Muscle of arm (tissue), 12 donors: Measurements from ENCODE around the gene USP24. TPM values are rescaled to one million over a fixed set of nuclear protein-coding genes. Genes with fewer than 3 reads are reported as not detected.
"Not testable (repeated sequence)": the region's sequence is repeated elsewhere in the genome, so short reads cannot be mapped to it uniquely, and the experiment has no call there.

Experiments
- DNase-seq: peaks from one replicate; pipeline ENCODE4 v3.0.0-alpha.2; 2013
- polyA plus RNA-seq, 12 donors: library from polyadenylated mRNA; unstranded; fragments of 120-200 nt; gene quantifications; one replicate each; pipeline ENCODE4 v1.2.1, GENCODE V29; 2013; ENCODE audit not compliant: insufficient read length in 12 of 12

Gene USP24
- polyA plus RNA-seq, 12 donors: 27.3 to 68.2 (median 45.9) TPM; not detected in 1

DNA sequence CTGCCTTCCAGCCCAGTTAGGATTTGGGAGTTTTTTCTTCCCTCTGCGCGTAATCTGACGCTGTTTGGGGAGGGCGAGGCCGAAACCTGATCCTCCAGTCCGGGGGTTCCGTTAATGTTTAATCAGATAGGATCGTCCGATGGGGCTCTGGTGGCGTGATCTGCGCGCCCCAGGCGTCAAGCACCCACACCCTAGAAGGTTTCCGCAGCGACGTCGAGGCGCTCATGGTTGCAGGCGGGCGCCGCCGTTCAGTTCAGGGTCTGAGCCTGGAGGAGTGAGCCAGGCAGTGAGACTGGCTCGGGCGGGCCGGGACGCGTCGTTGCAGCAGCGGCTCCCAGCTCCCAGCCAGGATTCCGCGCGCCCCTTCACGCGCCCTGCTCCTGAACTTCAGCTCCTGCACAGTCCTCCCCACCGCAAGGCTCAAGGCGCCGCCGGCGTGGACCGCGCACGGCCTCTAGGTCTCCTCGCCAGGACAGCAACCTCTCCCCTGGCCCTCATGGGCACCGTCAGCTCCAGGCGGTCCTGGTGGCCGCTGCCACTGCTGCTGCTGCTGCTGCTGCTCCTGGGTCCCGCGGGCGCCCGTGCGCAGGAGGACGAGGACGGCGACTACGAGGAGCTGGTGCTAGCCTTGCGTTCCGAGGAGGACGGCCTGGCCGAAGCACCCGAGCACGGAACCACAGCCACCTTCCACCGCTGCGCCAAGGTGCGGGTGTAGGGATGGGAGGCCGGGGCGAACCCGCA lies 175.7 kb downstream of the USP24 start, which contains the start of gene PCSK9:
PCSK9 (plus strand) TSS at position 207 of the 741 bp plus-strand sequence; CDS start at position 497, 290 bp downstream.
- DNase-seq: peak; percentile 38

DNA sequence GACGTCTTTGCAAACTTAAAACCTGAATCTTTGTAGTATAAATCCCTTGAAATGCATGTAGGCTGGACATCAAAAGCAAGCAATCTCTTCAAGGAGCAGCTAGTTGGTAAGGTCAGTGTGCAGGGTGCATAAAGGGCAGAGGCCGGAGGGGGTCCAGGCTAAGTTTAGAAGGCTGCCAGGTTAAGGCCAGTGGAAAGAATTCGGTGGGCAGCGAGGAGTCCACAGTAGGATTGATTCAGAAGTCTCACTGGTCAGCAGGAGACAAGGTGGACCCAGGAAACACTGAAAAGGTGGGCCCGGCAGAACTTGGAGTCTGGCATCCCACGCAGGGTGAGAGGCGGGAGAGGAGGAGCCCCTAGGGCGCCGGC lies 176.2 kb downstream of the USP24 start:
- no peak for DNase-seq

GRCh38 chr1:55038552-55038838 lies 176.7 kb downstream of the USP24 start:
- no peak for DNase-seq

- DNase-seq: no peak
Observed at GRCh38 chr1:55037733-55038551, 177.2 kb downstream of the USP24 start.

DNA sequence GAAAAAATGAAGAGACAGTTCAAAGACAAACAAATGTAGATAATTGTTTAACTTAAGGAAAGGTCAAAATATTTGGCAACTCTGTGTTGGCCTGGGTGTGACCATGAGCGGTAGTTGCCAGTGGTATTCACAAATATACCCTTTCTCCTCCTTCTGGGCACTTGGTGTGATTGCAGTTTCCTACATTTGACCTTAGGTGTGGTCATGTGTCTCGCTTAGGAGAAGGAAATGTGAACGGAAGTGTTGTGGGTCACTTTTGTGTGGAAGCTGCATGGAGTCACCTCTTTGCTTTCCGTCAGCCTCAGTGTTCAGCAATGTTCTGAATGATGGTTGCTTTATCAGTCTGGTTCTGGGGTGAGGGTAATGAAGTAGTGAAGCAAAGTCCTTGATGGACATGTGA lies 179.3 kb downstream of the USP24 start:
- no peak for DNase-seq

GRCh38 chr1:55034476-55035133 lies 180.6 kb downstream of the USP24 start:
- DNase-seq: no peak

GRCh38 chr1:55033265-55033614 lies 181.9 kb downstream of the USP24 start:
- no peak for DNase-seq

GRCh38 chr1:55031098-55031497 lies 184.1 kb downstream of the USP24 start:
- not testable (repeated sequence) for DNase-seq

DNA sequence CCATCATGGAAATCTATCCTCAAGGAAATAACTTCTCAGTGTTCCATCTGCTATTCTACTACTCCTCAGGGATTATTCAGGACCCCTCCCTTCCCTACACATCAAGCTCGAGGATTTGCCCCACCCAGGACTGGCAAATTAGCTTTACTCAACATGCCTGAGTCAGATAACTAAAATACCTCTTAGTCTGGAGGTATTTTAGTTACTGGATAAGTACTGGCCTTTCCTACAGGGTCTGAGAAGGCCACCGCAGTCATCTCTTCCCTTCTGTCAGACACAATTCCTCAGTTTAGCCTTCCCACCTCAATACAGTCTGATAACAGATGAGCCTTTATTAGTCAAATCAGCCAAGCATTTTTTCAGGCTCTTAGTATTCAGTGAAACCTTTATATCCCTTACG lies 188.5 kb downstream of the USP24 start:
- not testable (repeated sequence) for DNase-seq

- not testable (repeated sequence) for DNase-seq
Observed at GRCh38 chr1:55024163-55024562, 191.0 kb downstream of the USP24 start.

DNA sequence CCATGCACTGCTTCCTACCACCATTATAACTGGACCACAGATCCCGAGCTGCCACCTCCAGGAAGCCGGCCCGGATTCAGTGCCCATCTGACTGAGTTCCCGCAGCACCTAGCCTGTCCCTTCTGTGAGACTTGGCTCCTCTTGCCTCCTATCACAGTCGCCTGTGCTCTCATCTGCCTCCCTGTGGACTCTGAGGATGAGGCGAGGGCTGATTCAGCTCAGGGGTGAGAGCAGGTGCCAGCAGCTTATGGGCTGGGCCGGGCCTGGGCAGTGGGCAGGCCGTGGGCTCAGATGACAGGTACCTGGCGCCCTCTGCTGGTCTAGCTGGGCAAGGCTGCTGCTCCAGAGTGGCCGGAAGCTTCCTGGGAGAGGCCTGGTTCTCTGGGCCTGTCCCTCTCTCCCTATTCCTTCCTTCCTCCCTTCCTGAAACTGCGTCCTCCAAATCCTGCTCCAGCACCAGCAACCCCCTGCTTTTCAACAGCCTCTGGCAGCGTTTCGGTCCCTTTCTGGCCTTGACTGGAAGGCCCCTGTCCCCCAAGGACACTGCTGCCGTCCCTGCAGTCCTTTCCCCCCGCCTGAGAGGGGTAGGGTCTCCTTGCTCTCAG lies 193.1 kb downstream of the USP24 start:
- peak; percentile 72 for DNase-seq

GRCh38 chr1:55018395-55018794 lies 196.8 kb downstream of the USP24 start:
- DNase-seq: no peak

Other genes starting within 250 kb of the USP24 start
- under 1 TPM in 2 of 12 donors, not detected in 10; 0.18 to 0.23 TPM for gene TMEM61, start 234.7 kb downstream of the USP24 start, polyA plus RNA-seq
- under 1 TPM in 6 of 12 donors, not detected in 6; 0.03 to 0.07 (median 0.05) TPM for gene BSND, start 216.4 kb downstream of the USP24 start, polyA plus RNA-seq
- gene PCSK9, start 175.8 kb downstream of the USP24 start, polyA plus RNA-seq: 10 to 100 TPM in 2 of 12 donors, 1 to 10 TPM in 9, not detected in 1; 2.9 to 23.1 (median 4.7) TPM